HepG2 (cell line): ENCODE measurements around the gene LSMEM2. TPM values are rescaled to one million over a fixed set of nuclear protein-coding genes. Genes with fewer than 3 reads are reported as not detected.

Source experiments
- ASH2L ChIP-seq: fragments of 300-600, 200-600 bp; sonication (generic); IDR thresholded peaks from 2 replicates; pipeline ENCODE4 v1.7.0; 2017; ENCODE audit warnings: low read depth, mild to moderate bottlenecking, moderate library complexity, mixed read lengths, low read length; ENCODE audit not compliant: insufficient read length
- BCL6 ChIP-seq: IDR thresholded peaks from 2 replicates; pipeline ENCODE4 v1.6.1; 2016; ENCODE audit warnings: missing genetic modification reagents, missing compliant biosample characterization
- CREBL2 ChIP-seq: sonication (generic); formaldehyde crosslinking; IDR thresholded peaks from 2 replicates; pipeline ENCODE4 v1.8.1; 2023; ENCODE audit warnings: missing genetic modification reagents, mild to moderate bottlenecking, borderline replicate concordance
- ESRRA ChIP-seq: sonication (generic); formaldehyde crosslinking; IDR thresholded peaks from 2 replicates; pipeline ENCODE4 v1.5.1; 2020; ENCODE audit warnings: mild to moderate bottlenecking, low read depth, missing genetic modification reagents
- HNF1B ChIP-seq: sonication (generic); formaldehyde crosslinking; IDR thresholded peaks from 2 replicates; pipeline ENCODE4 v1.5.1; 2020; ENCODE audit warnings: mild to moderate bottlenecking, moderate library complexity, missing genetic modification reagents
- HNRNPL ChIP-seq: fragments of 200-400 bp; formaldehyde crosslinking; IDR thresholded peaks from 2 replicates; pipeline ENCODE4 v1.6.1; 2017; ENCODE audit warnings: mild to moderate bottlenecking, low read depth, low read length
- HOXD1 ChIP-seq: sonication (generic); formaldehyde crosslinking; IDR thresholded peaks from 2 replicates; pipeline ENCODE4 v1.5.0; 2020; ENCODE audit warnings: missing genetic modification reagents
- IRF2 ChIP-seq: IDR thresholded peaks from 2 replicates; pipeline ENCODE4 v1.6.1; 2018; ENCODE audit warnings: missing genetic modification reagents, missing compliant biosample characterization
- KLF9 ChIP-seq: IDR thresholded peaks from 2 replicates; pipeline ENCODE4 v1.6.1; 2016; ENCODE audit warnings: low read depth
- MAFG ChIP-seq: sonication (generic); formaldehyde crosslinking; IDR thresholded peaks from 2 replicates; pipeline ENCODE4 v1.5.1; 2020; ENCODE audit warnings: mild to moderate bottlenecking, missing genetic modification reagents
- MLLT10 ChIP-seq: sonication (generic); formaldehyde crosslinking; IDR thresholded peaks from 2 replicates; pipeline ENCODE4 v1.4.0; 2020; ENCODE audit warnings: missing genetic modification reagents
- MYC ChIP-seq: sonication (generic); formaldehyde crosslinking; IDR thresholded peaks from 2 replicates; pipeline ENCODE4 v1.9.0; 2021; ENCODE audit warnings: missing genetic modification reagents, borderline replicate concordance
- NFRKB ChIP-seq: fragments of 450-650 bp; IDR thresholded peaks from 2 replicates; pipeline ENCODE4 v1.6.1; 2017
- NONO ChIP-seq, 2 experiments: fragments of 450-650 bp in 1 of 2; sonication (generic) in 1 of 2; formaldehyde crosslinking in 1 of 2; IDR thresholded peaks in 1 of 2; conservative IDR thresholded peaks in 1 of 2; 2 replicates each; pipeline versions ENCODE4 v1.6.1 to v1.8.0; 2017 to 2022; ENCODE audit warnings: mild to moderate bottlenecking in 1 of 2, missing genetic modification reagents in 1 of 2, moderate library complexity in 1 of 2
- NR2F6 ChIP-seq, 2 experiments: IDR thresholded peaks; 2 replicates each; pipeline ENCODE4 v1.6.1; 2016; ENCODE audit warnings: antibody characterized with exemption in 1 of 2, mild to moderate bottlenecking in 1 of 2
- PAX8 ChIP-seq: sonication (generic); formaldehyde crosslinking; IDR thresholded peaks from 2 replicates; pipeline ENCODE4 v1.8.0; 2022; ENCODE audit warnings: mild to moderate bottlenecking, missing genetic modification reagents, borderline replicate concordance
- PHF21A ChIP-seq: sonication (generic); formaldehyde crosslinking; IDR thresholded peaks from 2 replicates; pipeline ENCODE4 v1.5.0; 2020; ENCODE audit warnings: mild to moderate bottlenecking, missing genetic modification reagents
- RARG ChIP-seq: sonication (generic); formaldehyde crosslinking; IDR thresholded peaks from 2 replicates; pipeline ENCODE4 v1.4.0; 2020; ENCODE audit warnings: low read depth, mild to moderate bottlenecking, missing genetic modification reagents
- SKI ChIP-seq: fragments of 450-650 bp; IDR thresholded peaks from one replicate; pipeline ENCODE4 v1.6.1; 2018; ENCODE audit warnings: mild to moderate bottlenecking; ENCODE audit not compliant: partially characterized antibody
- SOX6 ChIP-seq, 2 experiments: fragments of 450-650 bp in 1 of 2; sonication (generic) in 1 of 2; formaldehyde crosslinking in 1 of 2; IDR thresholded peaks; 2 replicates each; pipeline versions ENCODE4 v1.4.0 to v1.6.1; 2017 to 2020; ENCODE audit warnings: antibody characterized with exemption in 1 of 2, mild to moderate bottlenecking in 1 of 2, missing genetic modification reagents in 1 of 2
- XBP1 ChIP-seq: sonication (generic); formaldehyde crosslinking; IDR thresholded peaks from 2 replicates; pipeline ENCODE4 v1.5.0; 2020; ENCODE audit warnings: missing genetic modification reagents
- ZBTB7B ChIP-seq: sonication (generic); formaldehyde crosslinking; IDR thresholded peaks from 2 replicates; pipeline ENCODE4 v1.4.0; 2020; ENCODE audit warnings: missing genetic modification reagents
- ZEB1 ChIP-seq: IDR thresholded peaks from 2 replicates; pipeline ENCODE4 v1.6.1; 2012; ENCODE audit warnings: mild to moderate bottlenecking, low read depth, inconsistent platforms; ENCODE audit not compliant: insufficient replicate concordance
- ZFP82 ChIP-seq: sonication (generic); formaldehyde crosslinking; IDR thresholded peaks from 2 replicates; pipeline ENCODE4 v1.5.1; 2020; ENCODE audit warnings: mild to moderate bottlenecking, missing genetic modification reagents, borderline replicate concordance
- ZKSCAN1 ChIP-seq: fragments of 150-350 bp; IDR thresholded peaks from 2 replicates; pipeline ENCODE4 v1.6.1; 2014; ENCODE audit warnings: low read length
- ZNF263 ChIP-seq: sonication (generic); formaldehyde crosslinking; IDR thresholded peaks from 2 replicates; pipeline ENCODE4 v1.4.0; 2020; ENCODE audit warnings: missing genetic modification reagents
- ZNF678 ChIP-seq: sonication (generic); formaldehyde crosslinking; IDR thresholded peaks from 2 replicates; pipeline ENCODE4 v1.4.0; 2020; ENCODE audit warnings: mild to moderate bottlenecking, missing genetic modification reagents
- ZNF781 ChIP-seq: sonication (generic); formaldehyde crosslinking; IDR thresholded peaks from 2 replicates; pipeline ENCODE4 v1.5.1; 2020; ENCODE audit warnings: borderline replicate concordance, mild to moderate bottlenecking, missing genetic modification reagents; ENCODE audit errors: not compliant biosample characterization
- polyA plus RNA-seq, 8 experiments: library from polyadenylated mRNA; depleted of rRNA in 3 of 8; stranded (reverse) in 7 of 8; unstranded in 1 of 8; fragments of >200 nt; fragmentation: Illumina TruSeq in 4 of 8; extraction: Trizol in 4 of 8; gene quantifications; 2 replicates each; pipeline versions ENCODE4 v1.2.1 to v1.2.3, GENCODE V29; 2011 to 2016; ENCODE audit warnings: low read depth in 4 of 8, missing spikeins in 1 of 8, mixed read lengths in 1 of 8; ENCODE audit not compliant: insufficient read depth in 1 of 8
- total RNA-seq, 5 experiments: library from RNA; depleted of rRNA; stranded (reverse); fragments of >200 nt; fragmentation: Illumina TruSeq; extraction: Trizol; gene quantifications; 2 replicates each; pipeline ENCODE4 v1.2.3, GENCODE V29; 2016; ENCODE audit warnings: low read depth in 1 of 5

The LSMEM2 gene
- total and polyA plus RNA-seq, 2 of the 13 experiments (the other 11 are each of a cell fraction or from before 2014, with no cell fraction given): 0.07 to 0.41 TPM

- TF ChIP-seq HNF1B (CRISPR knock-in tag) (peak; percentile 28; the same call in 1 of the 2 replicates), ZEB1 (no peak), XBP1 (CRISPR knock-in tag) (no peak), ZFP82 (CRISPR knock-in tag) (no peak), NFRKB (no peak), MYC (CRISPR knock-in tag) (peak; percentile 29; the same call in 1 of the 2 replicates), HOXD1 (no peak), ZNF781 (CRISPR knock-in tag) (no peak), ZNF678 (CRISPR knock-in tag) (no peak), ASH2L (peak; percentile 37), NR2F6 (IDR thresholded peaks at IDR 0.05) (peak; percentile 60), NR2F6 (CRISPR knock-in tag; IDR thresholded peaks at IDR 0.05) (no peak; the same call in none of the 2 replicates), NONO (IDR thresholded peaks at IDR 0.05) (no peak), NONO (CRISPR knock-in tag; conservative IDR thresholded peaks at IDR 0.05) (peak; percentile 73; the same call in 1 of the 2 replicates), ZNF263 (peak; percentile 68), IRF2 (CRISPR knock-in tag) (peak; percentile 72; the same call in 1 of the 2 replicates), MLLT10 (CRISPR knock-in tag) (no peak), ESRRA (CRISPR knock-in tag) (no peak), HNRNPL (peak; percentile 72; the same call in 1 of the 2 replicates), SOX6 (IDR thresholded peaks at IDR 0.05) (no peak), SOX6 (CRISPR knock-in tag; IDR thresholded peaks at IDR 0.05) (peak; percentile 63), CREBL2 (CRISPR knock-in tag) (no peak), KLF9 (CRISPR knock-in tag) (0 out of 2 replicates have a peak, but pooled peaks have one; percentile 34), ZBTB7B (peak; percentile 37; the same call in 1 of the 2 replicates), BCL6 (CRISPR knock-in tag) (peak; percentile 45; the same call in 1 of the 2 replicates), SKI (peak; percentile 34), RARG (no peak), ZKSCAN1 (0 out of 2 replicates have a peak, but pooled peaks have one; percentile 53), PHF21A (peak; percentile 59), PAX8 (no peak), MAFG (no peak)
Observed at GRCh38 chr3:50264383-50264963, 14.4 kb upstream of the LSMEM2 start (continued).
